ENCODE results near the gene KDM4B.

- TF ChIP-seq ZNF274 (IDR thresholded peaks at IDR 0.05; ENCODE audit: insufficient read depth, insufficient read length) (no peak), SP1 (IDR thresholded peaks at IDR 0.05; ENCODE audit: low read depth, low read length) (no peak), CTCF (IDR thresholded peaks at IDR 0.05 in 2 of 3, conservative IDR thresholded peaks at IDR 0.05 in 1 of 3; ENCODE audit: control insufficient read depth in 2 of 3, extremely low read depth in 1 of 3, insufficient read depth in 1 of 3, low read depth in 3 of 3, low read length in 3 of 3) (no peak), YY1 (IDR thresholded peaks at IDR 0.05; ENCODE audit: low read depth, low read length) (no peak), NFIC (IDR thresholded peaks at IDR 0.05; ENCODE audit: low read depth, low read length) (no peak), TBL1XR1 (IDR thresholded peaks at IDR 0.05; ENCODE audit: low read depth, low read length) (no peak), EZH2 (IDR thresholded peaks at IDR 0.05; ENCODE audit: borderline replicate concordance, control insufficient read depth, low read depth, low read length) (no peak), GABPA (IDR thresholded peaks at IDR 0.05; ENCODE audit: low read depth) (no peak), RAD21 (IDR thresholded peaks at IDR 0.05; ENCODE audit: insufficient read depth, low read depth, low read length) (no peak), POLR2AphosphoS5 (IDR thresholded peaks at IDR 0.05; ENCODE audit: low read length) (peak; percentile 33; the same call in 1 of the 2 replicates)
Observed at GRCh38 chr19:5144545-5145179, 175.7 kb downstream of the KDM4B start.

Data from GM12878 (cell line).